Stimulated activated CD8-positive, alpha-beta memory T cell treated with anti-CD3 and anti-CD28 coated beads, Interleukin-4, amount 100 ng/mL, for 24 hours (primary cell): ENCODE measurements around the gene ARHGEF4.
"Not testable (repeated sequence)": the region's sequence is repeated elsewhere in the genome, so short reads cannot be mapped to it uniquely, and the experiment has no call there.

Source experiments
- DNase-seq: peaks from one replicate; pipeline ENCODE4 v3.0.0-alpha.2; 2020; ENCODE audit warnings: low read depth

The ARHGEF4 gene

GRCh38 chr2:130977461-130978050, 140.8 kb downstream of the ARHGEF4 start:
- no peak for DNase-seq

GRCh38 chr2:130981667-130982066, 145.0 kb downstream of the ARHGEF4 start:
- DNase-seq: no peak

GRCh38 chr2:130985206-130985780, 148.6 kb downstream of the ARHGEF4 start:
- no peak for DNase-seq

- no peak for DNase-seq
Measured at GRCh38 chr2:130985831-130986649, 149.3 kb downstream of the ARHGEF4 start.

GRCh38 chr2:130986890-130987493, 150.3 kb downstream of the ARHGEF4 start:
- no peak for DNase-seq

- DNase-seq: no peak
Measured at GRCh38 chr2:130987519-130988425, 151.1 kb downstream of the ARHGEF4 start.

GRCh38 chr2:130991446-130991845, 154.7 kb downstream of the ARHGEF4 start:
- not testable (repeated sequence) for DNase-seq

- DNase-seq: not testable (repeated sequence)
Measured at GRCh38 chr2:130992003-130992402, 155.3 kb downstream of the ARHGEF4 start.

GRCh38 chr2:130996691-130997090, 160.0 kb downstream of the ARHGEF4 start:
- DNase-seq: no peak

GRCh38 chr2:130997198-130997597, 160.5 kb downstream of the ARHGEF4 start:
- DNase-seq: no peak

GRCh38 chr2:130998561-130998960, 161.8 kb downstream of the ARHGEF4 start:
- no peak for DNase-seq

GRCh38 chr2:131004446-131005209, 167.9 kb downstream of the ARHGEF4 start:
- DNase-seq: no peak

GRCh38 chr2:131005216-131005935, 168.7 kb downstream of the ARHGEF4 start:
- DNase-seq: no peak

- DNase-seq: no peak
Measured at GRCh38 chr2:131006561-131006960, 169.8 kb downstream of the ARHGEF4 start.

- no peak for DNase-seq
Measured at GRCh38 chr2:131008967-131009366, 172.3 kb downstream of the ARHGEF4 start.

- DNase-seq: no peak
Measured at GRCh38 chr2:131009713-131010475, 173.2 kb downstream of the ARHGEF4 start.

- DNase-seq: no peak
Measured at GRCh38 chr2:131010566-131010965, 173.9 kb downstream of the ARHGEF4 start.

- no peak for DNase-seq
Measured at GRCh38 chr2:131011486-131011885, 174.8 kb downstream of the ARHGEF4 start.

GRCh38 chr2:131014141-131014540, 177.4 kb downstream of the ARHGEF4 start:
- DNase-seq: no peak

- DNase-seq: no peak
Measured at GRCh38 chr2:131015764-131016163, 179.1 kb downstream of the ARHGEF4 start.
